A172 (cell line): ENCODE results near the gene PPFIBP2. TPM values are rescaled to one million over a fixed set of nuclear protein-coding genes. Genes with fewer than 3 reads are reported as not detected.

Source experiments
- DNase-seq: peaks from one replicate; pipeline ENCODE4 v3.0.0-alpha.2; 2015; ENCODE audit warnings: low spot score
- total RNA-seq: library from RNA; depleted of rRNA; stranded (reverse); fragments of >200 nt; shearing (Covaris generic); gene quantifications from 2 replicates; pipeline ENCODE4 v1.2.3, GENCODE V29; 2014

The PPFIBP2 gene
- total RNA-seq, 1 experiment from 2014 or later: 3.1 TPM

DNA sequence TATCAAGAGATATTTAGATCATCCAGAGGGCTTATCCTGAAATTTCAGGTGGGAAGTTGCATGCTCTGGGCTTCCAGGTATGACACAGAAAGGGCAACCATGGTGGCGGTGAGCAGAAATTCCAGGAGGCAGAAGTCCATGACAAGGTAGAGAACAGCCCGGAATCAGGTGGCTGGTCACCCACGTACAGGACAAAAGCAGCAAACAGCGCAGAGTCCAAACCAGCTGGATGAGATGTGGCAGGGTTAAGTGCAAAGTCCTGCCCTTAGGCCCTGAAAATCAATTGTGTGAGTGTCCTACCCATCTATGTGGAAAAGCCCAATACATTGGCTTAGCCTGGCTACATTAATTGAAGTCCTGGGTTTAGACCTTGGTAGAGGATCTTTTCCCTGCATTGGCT is 11.6 kb downstream of the PPFIBP2 start:
- DNase-seq: no peak

DNA sequence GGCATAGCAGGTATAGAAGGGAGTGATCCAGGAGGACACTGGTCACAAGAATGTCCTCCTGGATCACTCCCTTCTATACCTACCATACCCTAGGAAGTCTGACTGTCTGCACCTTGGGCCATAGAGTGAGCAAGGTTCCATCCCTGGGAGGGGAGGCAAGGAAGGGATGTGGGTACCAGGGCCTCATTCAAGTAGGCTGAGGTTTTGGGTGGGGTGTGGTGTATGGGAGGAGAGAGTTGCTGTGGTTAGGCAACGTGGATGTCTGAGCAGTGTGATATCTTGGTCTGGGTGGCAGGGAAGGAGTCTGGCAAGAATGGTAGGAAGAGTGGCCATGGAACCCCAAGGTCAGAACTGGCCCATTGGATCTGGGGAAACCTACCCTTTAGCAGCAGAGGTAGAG is 13.2 kb downstream of the PPFIBP2 start:
- no peak for DNase-seq

DNA sequence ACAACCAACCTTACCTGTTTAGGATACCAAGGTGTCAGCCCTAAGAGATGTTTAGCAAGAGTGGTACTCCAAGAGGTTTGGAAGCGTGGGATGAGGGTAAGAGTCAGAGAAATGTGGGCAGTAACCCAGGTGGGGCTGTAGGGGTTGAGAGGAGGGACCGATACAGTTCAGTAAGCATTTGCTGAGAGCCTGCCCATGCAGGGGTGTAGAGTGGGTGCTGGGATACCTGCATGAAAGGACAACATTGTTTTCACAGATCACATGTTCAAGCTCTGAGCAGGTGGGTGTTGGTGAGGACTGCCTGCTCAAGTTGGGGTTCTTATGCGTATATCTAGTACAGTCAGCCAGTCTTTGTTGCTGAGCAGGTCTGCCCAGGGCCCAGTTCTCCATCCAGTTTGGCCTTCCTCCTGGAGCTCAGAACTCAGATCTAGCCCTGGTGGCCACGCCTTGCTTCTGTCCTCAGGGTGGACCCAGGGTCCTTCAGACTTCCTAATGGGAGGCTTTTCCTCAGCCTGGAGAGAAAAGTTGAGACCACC is 14.8 kb downstream of the PPFIBP2 start:
- no peak for DNase-seq

DNA sequence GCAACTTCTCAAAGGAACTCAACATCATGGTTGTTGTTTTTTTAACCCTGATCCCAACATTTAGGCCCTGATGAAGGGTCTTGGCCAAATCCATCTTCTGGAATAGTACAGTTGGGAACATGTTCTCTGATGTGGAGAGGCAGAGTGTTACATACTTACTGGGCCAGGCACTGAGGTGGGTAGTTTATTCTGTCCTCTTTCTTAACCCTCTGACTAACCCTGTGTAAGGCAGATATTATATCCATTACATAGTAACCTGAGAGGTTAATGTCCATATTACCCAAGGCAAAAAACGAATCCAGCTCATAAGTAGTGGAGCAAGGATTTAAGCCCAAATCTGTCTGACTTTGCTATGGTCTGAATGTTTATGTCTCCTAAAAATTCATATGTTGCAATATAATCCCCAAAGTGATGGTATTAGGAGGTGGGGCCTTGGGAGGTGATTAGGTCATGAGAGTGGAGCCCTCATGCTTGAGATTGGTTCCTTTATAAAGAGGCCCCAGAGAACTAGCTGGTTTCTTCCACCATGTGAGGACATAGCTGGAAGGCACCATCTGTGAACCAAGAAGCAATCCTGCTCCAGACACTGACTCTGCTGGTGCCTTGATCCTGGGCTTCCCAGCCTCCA is 16.3 kb downstream of the PPFIBP2 start:
- no peak for DNase-seq

DNA sequence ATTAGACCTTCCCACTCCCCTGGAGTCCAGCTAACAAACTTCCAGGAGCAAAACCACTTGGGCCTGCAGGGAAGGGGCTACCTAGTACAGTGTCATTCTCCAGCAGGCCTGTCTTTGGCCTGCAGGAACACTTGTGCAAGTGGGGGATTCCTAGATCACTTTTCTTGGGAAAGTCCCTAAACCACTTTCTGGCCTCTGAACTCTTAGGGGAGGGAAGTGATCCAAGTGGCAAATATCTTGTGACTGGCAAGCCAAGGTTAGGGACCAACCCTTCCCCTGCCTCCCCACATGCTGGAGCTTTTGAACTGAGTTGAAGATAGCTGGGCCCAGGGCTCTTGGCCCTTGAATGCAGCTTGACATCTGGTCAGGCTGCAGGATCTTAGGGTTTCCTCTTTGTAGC is 17.2 kb downstream of the PPFIBP2 start:
- DNase-seq: no peak

DNA sequence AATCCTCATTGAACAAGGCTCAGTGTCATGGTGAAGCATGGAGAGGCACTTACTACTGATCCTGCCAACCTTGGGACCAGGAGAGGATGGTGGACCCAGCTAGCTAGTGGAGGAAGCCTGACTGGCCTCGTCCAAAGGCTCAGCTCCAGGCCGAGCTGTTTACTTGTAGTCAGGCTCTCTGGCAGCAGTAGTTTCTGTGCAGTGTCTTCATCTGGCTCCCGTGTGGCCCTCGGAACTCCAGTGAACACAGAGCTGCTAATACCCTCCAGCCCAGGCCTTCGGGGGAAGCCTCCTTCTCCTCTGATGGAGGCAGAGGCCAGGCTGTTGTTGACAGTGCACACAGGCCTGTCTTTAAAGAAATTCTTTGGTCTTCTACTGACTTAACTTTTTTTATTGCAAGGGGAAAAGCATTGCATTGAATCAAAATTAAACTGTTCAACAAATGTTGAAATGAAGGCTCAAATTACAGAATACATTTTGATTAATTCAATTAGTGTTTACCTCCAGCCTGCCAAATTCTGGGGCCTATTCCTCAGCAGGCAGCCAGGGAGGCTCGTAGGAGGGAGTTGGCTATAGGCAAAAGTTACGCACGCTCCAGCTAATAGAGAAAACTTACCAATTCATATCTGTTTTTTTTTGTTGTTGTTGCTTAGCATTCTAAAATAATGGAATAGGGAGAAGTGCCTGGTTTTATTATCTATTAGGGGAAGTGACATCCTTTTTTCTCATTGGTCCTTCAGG is 18.8 kb downstream of the PPFIBP2 start:
- DNase-seq: no peak

DNA sequence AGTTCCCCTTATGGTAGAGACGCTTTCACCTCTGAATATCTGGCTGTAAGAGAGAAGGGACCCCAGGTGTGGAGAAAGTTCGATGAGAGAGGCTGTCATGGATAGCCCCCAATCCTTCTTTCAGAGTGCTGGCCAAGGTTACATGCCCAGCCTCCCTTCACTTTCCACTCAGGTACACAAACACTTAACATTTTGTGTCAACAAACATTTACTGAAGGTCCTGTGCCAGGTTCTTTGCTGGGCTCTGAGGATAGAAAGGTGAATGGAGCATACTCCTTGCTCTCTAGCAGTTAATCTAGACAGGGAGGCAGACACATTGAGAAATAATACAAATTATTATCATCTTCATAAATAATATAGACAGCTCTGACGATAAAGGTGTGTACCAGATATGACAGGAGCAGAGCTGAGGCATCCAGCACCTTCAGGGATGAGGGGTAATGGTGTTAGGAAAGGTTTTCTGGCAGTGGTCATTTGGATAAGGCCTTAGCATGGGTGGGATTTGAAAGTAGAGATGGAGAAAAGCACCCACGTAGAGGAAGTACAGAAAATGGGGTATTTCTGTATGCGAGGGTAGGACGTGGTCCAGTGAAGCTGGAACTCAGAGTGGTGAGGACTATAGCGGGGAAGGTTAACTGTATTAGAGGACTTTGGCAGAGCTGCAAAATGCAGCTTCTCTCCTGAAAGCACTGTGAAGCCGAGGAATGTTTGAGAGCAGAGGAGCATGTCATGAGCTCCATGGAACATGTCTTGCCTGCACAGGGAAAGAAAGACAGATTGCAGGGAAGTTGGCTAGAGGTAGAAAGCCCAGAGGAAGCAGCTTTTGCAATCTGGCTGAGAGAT is 19.6 kb downstream of the PPFIBP2 start:
- DNase-seq: no peak

DNA sequence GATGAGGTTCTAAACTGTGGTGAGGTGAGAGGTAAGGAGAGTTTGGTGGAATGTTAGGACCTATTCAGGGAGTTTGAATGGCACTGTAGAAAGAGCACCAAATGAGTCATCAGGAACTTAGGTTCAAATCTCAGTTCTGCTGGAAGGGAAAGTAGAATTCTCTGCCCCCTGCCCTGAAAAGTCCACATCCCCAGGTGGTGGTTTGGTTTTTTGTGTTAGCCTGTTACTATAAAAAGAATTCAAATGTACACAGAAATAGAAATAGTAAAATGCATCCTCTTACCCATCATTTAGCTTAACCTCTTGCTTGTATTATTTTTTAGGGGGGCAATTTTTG is 20.2 kb downstream of the PPFIBP2 start:
- no peak for DNase-seq

DNA sequence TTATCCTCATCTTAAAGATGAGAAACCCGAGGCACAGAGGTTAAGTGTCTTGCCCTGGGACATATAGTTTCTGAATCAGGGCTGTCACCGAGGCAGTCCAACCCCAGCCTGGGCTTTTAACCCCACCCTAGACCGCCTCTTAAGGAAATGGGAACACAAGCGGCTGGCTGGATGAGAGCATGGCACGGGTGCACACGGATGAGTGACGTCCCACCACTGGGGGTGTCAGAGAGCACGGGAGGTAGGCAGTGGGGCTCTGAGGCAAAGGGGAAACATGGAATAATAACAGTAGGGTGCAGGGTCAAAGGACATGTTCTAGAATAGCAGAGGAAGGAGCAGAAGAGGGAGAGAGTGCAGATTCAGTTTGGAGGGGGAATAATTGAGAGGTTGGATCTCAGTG is 22.3 kb downstream of the PPFIBP2 start:
- DNase-seq: no peak

DNA sequence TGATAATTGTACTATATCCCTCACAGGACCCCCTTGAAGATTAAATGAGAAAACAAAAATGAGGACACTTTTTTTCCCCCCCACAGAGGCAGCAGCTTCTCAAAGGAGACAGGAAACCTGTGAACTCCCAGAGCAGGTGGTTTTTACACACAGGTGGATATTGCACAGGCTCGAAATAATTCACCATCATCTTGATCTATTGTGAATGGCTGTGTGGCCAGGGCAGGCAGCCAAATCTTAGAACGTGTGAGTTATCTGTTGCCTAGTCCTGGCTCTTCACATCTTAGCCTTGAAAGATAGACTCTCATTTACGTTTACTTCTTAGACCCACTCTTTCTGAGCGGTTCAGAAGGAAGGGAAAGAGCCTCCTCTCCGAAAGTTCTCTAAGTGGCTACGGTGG is 23.5 kb downstream of the PPFIBP2 start:
- no peak for DNase-seq

DNA sequence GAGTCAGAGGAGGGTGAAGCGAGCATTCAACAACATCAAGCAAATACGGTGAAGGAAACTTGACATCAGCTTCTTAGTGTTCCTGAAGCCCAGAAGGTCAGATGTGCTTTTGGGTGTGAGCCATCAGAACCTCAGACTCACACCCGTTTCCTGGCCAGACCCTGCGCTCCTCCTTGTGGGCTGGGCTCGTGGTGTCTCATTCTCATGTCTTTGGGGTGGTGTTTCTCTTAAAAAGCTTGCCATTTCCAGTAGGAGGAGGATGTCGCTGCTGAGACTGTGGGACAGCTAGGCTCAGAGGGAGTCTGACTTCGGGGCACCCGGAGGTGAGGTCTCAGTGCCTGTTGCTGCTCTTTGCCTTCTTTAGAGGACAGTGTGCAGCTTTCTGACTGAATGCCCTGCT is 24.2 kb downstream of the PPFIBP2 start:
- DNase-seq: no peak

DNA sequence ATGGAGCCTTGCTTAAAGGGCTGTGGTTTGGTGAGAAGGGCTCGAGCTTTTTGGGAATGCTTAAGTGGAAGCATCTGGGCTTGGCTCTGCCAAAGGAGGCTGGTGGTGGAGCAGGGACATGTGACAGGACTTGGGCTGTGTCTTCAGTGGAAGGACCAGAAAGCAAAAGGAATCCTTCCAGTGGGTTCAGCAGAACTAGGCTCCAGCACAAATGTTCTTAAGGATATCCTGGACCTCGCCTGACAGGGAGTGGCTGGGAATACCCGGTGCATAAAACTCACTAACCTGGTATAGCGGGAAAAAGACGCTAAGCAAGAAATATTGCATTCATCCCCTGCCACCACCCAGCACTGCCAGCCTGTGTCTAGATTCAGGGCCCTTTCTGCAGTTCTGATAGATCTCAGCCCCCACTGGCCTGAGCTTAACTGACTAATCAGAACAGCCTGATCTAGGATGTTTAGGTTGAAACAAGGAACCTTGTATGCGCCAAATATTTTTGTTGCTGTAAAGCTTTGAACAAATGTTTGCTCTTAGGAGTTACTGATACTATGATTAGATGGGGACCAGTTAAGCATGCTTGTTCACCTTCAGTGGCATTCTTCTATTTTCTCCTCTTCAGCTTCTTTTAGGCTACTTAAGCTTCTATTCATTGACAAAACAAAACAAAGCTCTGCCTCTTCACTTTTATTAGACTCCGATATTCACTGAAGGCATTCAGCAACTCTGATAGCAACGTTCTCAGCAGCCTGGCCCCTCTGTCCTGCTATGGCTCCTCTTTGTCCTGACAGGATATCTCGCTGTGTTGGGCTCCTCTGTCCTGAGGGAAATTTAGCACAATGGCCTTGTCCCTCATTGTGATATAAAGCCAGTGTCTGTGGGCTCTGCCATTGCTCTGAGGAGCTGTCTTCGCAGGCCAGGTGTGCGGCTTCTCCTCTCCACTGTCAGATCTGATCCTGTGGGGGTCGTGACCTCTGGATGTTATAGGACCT is 25.0 kb downstream of the PPFIBP2 start:
- DNase-seq: no peak

DNA sequence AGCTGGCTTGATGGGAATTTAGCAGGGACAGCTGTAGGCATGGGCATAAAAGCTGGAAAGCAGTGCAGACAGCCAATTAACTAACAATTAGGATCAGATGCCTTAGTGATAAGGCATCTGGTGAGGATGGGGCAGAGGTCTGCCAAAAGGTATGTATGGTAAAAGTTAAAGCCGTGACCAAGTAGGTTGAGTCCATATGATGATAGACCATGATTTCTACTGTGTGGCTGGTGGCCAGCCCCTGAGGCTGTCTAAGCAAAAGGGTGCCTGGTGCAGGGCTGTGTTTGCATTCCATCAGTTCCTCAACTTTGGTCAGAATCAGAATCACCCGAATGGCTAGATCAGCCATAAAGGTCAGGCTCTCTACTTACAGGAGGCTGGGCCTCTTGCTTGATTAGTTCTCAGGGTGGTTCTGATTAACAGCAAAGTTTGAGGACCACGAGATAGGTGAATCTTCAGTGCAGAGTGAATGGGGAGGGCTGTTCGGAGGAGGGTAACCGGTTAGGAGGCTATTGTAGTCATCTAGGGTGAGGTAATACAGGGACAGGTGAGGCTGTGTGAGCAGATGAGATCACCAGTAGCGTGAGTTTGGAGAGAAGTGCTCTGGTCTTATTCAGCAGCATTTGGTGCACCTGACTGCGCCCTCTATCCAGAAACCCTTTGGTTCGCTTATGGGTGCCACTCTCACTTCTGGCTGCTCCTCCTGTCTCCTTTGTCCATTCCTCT is 27.2 kb downstream of the PPFIBP2 start:
- no peak for DNase-seq

DNA sequence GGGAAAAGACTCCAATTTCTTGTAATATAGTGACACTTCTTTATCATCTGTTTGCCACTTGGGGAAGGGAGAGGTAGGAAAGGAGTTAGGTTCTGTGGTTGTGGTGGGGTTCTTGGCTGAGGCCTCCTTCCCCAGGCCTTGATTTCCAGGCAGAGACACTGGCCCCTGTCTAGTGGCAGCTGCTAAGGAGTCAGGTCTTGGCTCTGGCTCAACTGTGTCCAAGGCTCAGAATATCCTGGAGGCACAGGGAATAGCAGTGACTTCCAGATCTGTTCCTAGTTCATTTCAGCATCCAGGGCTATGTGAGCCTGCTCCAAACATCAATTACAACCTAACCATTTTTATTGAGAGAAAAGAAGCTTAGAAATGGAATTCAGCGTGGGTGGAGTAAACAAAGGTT is 29.5 kb downstream of the PPFIBP2 start:
- no peak for DNase-seq

DNA sequence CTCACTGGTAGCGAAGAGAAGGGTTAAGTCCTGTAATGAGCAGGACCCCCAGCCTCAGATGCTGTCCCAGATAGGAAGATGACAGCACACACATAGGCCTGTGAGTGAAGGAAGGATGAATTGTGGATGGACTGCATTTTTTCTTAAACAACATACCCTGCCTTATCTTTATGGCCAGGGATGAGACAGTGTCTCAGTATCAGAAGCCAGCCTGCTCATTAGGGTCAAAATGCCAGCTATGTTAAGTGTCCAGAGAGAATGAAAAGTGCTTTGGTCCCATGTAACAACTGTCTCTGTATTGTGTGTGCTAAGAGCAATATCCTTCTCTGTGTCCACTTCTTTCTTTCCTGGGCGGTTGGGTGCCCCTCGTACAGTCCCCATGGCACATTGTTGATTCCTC is 30.2 kb downstream of the PPFIBP2 start:
- DNase-seq: no peak

DNA sequence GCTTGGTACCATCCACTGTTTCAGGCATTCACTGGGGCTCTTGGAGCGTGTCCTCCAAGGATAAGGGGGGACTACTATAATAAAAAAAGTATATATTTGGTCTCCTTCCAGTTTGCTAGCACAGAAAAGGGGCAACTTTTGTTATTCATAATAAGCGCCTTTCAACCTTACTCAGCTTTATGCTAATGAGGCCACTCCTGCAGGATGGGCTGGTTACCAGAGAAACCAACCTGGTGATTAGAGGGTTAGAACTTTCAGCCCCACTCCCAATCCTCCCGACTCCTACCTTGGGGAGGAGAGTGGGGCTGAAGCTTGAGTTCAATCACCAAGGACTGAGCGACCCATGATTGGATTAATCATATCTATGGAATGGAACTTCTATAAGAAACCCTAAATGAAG is 31.8 kb downstream of the PPFIBP2 start:
- DNase-seq: no peak

DNA sequence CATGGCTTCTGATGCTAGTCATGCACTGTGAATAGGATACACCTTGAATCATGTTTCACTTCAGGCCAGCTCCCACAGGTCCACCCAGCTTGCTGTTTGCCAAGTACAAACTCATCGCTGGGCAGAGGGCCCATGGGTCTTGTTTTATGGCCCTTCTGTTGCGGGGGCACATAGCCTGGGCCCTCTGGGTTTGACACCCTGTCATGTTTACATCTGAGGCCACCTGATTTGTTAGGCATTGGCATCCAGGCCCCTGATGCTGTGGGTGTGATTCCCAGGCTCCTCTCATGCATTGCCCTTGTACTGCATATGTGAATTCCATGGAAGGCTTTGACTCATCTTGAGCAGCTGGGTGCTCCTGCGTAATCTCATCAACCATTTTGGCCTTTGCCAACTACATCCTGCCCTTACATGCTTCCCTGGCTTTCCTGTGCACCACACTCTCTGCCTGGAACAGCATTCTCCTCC is 32.6 kb downstream of the PPFIBP2 start:
- no peak for DNase-seq

DNA sequence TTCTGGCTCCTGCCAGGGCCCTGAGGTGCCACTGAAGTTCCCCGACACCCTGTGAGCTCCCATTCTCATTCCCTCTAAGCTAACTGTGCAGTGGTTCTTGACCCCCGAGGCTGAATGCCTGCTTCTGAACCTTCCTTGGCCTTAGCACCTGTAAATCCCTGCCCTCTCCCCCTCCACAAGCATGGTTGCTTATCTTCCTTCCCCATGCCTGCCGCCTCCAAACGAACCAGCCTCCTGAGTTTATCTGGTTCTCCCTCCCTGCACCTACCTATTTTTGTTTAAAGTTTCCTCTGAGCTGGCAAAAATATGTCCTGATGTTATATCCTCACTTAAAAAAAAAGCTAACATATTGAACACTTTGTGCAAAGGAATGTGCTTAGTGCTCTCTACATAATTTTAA is 33.9 kb downstream of the PPFIBP2 start:
- DNase-seq: no peak

DNA sequence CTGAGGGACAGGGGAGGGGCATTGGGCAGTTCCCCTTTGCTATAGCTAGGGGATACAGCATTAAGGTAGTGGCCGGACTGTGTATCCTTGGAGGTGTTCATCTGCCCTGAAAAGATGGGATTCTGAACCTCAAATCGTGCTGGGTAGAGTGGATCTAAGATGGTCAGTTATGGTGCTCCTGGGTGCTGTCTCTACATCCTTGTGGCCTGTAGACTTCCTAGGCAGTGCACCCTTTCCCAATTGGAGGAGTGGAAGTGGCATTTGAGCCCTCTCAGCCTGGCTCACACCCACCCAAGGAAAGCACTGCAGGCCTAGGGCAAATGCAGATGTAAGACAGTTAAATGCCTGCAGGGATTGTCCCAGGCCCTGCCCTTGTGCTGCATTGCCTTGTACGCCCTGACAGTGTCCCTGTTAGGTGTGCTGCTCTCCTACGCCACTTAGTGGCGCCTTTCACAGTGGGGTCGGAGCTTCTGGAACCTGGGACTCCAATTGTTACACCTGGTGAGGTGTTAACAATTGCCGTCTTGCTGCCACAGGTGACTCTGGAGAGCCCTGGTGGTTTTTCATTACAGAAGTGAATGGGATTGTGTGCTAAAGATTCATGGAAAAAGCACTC is 35.0 kb downstream of the PPFIBP2 start:
- no peak for DNase-seq

DNA sequence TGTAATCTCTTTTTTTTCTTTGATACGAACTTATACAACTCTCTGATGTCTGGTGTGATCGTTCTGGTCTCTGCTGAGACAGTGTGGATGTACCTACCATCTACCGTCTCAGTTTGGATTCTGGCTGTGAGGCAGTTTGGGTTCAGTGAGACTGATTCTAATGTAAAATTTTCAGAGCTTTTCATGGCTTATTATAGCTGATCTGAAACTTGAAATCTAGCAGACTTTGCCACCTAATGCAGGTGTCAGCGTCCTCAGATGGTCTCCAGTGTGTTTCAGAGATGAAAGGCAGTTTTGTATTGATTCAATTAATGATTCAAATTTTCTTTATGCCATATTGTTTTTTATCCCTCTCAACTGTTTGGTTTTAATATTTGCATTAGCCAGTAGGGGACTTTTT is 35.9 kb downstream of the PPFIBP2 start:
- no peak for DNase-seq
